CD4-positive, alpha-beta T cell treated with Interleukin-2 at 100 ng/mL for 4 hours (primary cell): Measurements from ENCODE around the gene NDUFA6.

Experiments used
- DNase-seq: peaks from one replicate; pipeline ENCODE4 v3.0.0-alpha.2; 2020; ENCODE audit warnings: low spot score

NDUFA6 gene

GRCh38 chr22:42070517-42071422, 19.8 kb downstream of the NDUFA6 start, which contains the start of gene NAGA:
TSS of gene NAGA (minus strand) at chr22:42070812. CDS start at chr22:42070297, 515 bp downstream.
- peak; percentile 93 for DNase-seq

- no peak for DNase-seq
Observed at GRCh38 chr22:42069801-42070516, 20.6 kb downstream of the NDUFA6 start.

- no peak for DNase-seq
Observed at GRCh38 chr22:42068291-42068690, 22.3 kb downstream of the NDUFA6 start.

GRCh38 chr22:42067671-42068251, 22.8 kb downstream of the NDUFA6 start:
- DNase-seq, result no peak

GRCh38 chr22:42066937-42067336, 23.6 kb downstream of the NDUFA6 start:
- DNase-seq, result no peak

- DNase-seq, result no peak
Observed at GRCh38 chr22:42066126-42066761, 24.3 kb downstream of the NDUFA6 start.

GRCh38 chr22:42065438-42066125, 25.0 kb downstream of the NDUFA6 start:
- DNase-seq, result no peak

GRCh38 chr22:42064629-42065028, 25.9 kb downstream of the NDUFA6 start:
- no peak for DNase-seq

- no peak for DNase-seq
Observed at GRCh38 chr22:42062506-42063170, 27.9 kb downstream of the NDUFA6 start.

GRCh38 chr22:42061041-42061440, 29.5 kb downstream of the NDUFA6 start:
- DNase-seq, result no peak

- DNase-seq, result no peak
Observed at GRCh38 chr22:42060489-42060888, 30.1 kb downstream of the NDUFA6 start.

GRCh38 chr22:42056757-42057511, 33.6 kb downstream of the NDUFA6 start:
- no peak for DNase-seq

GRCh38 chr22:42052765-42053164, 37.8 kb downstream of the NDUFA6 start:
- no peak for DNase-seq

- no peak for DNase-seq
Observed at GRCh38 chr22:42050641-42051180, 39.9 kb downstream of the NDUFA6 start.

GRCh38 chr22:42041784-42042183, 48.8 kb downstream of the NDUFA6 start:
- DNase-seq, result no peak

- DNase-seq, result no peak
Observed at GRCh38 chr22:42039271-42039670, 51.3 kb downstream of the NDUFA6 start.
